ENCODE data around the gene RNF34. TPM values are rescaled to one million over a fixed set of nuclear protein-coding genes. Genes with fewer than 3 reads are reported as not detected.
"Not testable (repeated sequence)": the region's sequence is repeated elsewhere in the genome, so short reads cannot be mapped to it uniquely, and the experiment has no call there.

RNF34 gene
- total RNA-seq, 1 experiment from 2014 or later = 54.1 TPM

DNA sequence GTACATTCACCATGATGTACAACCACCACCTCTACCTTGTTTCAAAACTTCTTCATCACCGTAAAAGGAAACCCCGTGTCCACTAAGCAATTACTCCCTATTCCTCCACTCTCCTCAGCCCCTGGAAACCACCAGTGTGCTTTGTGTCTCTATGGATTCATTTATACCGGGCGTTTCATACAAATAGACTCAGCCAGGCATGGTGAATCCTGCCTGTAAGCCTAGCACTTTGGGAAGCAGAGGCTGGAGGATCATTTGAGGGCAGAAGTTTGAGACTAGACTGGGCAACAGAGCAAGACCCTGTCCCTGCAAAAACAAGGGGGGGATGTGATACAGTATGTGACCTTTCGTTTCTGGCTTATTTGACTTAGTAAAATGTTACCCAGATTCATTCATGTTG is 21.2 kb upstream of the RNF34 start:
- no peak for DNase-seq
- Histone ChIP-seq H3K27me3 (replicated peaks; ENCODE audit: control insufficient read depth, insufficient read depth, low read length) (no peaks in the 10 kb centered on the region), H3K36me3 (ENCODE audit: control insufficient read depth, insufficient read depth, low read length) (no peaks in the 10 kb centered on the region), H3K9me3 (no peaks in the 10 kb centered on the region), H3K4me1 (peaks cover 15% of the 10 kb centered on the region), H3K4me3 (ENCODE audit: low read depth, low read length) (no peak overlapping the region)
- BruUV-seq (replicated peaks) = no TSS peak
- Mint-ChIP-seq H3K9me3 (ENCODE audit: unreplicated experiment) (no peaks in the 10 kb centered on the region), H3K4me3 (ENCODE audit: unreplicated experiment) (no peak overlapping the region), H3K36me3 (ENCODE audit: insufficient read depth, unreplicated experiment) (peaks cover 13% of the 10 kb centered on the region), H3K27ac (ENCODE audit: unreplicated experiment) (no peak overlapping the region), H3K27me3 (ENCODE audit: insufficient read depth, unreplicated experiment) (no peaks in the 10 kb centered on the region), H3K4me1 (ENCODE audit: low read depth, unreplicated experiment) (peaks cover 10% of the 10 kb centered on the region)
- intact Hi-C loops (cut with micrococcal nuclease; ENCODE audit: unreplicated experiment) = no loop called here
- POLR2A ChIA-PET = no interaction called here
- TF ChIP-seq, protein P1, sequence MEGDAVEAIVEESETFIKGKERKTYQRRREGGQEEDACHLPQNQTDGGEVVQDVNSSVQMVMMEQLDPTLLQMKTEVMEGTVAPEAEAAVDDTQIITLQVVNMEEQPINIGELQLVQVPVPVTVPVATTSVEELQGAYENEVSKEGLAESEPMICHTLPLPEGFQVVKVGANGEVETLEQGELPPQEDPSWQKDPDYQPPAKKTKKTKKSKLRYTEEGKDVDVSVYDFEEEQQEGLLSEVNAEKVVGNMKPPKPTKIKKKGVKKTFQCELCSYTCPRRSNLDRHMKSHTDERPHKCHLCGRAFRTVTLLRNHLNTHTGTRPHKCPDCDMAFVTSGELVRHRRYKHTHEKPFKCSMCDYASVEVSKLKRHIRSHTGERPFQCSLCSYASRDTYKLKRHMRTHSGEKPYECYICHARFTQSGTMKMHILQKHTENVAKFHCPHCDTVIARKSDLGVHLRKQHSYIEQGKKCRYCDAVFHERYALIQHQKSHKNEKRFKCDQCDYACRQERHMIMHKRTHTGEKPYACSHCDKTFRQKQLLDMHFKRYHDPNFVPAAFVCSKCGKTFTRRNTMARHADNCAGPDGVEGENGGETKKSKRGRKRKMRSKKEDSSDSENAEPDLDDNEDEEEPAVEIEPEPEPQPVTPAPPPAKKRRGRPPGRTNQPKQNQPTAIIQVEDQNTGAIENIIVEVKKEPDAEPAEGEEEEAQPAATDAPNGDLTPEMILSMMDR (IDR thresholded peaks at IDR 0.05; ENCODE audit: insufficient read depth in 1 of 2, low read depth in 1 of 2, low read length in 1 of 2, severe bottlenecking in 1 of 2, unreplicated experiment in 1 of 2) = no peak
- CTCF ChIA-PET = no interaction called here

DNA sequence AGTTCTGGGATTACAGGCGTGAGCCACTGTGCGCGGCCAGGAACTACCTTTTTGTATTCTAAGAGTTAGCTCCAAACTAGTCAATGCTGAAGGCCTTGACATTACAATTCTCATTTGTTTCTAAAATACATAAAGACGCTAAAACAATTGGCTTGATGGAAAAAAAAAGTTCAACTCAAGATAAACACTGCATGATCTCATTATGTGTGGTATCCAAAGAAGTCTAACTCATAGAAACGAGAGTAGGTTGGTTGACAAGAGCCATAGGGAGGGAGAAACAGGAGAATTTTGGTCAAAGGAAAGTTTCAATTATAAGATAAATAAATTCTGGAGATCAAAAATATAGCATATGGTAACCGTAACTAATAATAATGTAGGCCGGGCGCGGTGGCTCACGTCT is 20.0 kb upstream of the RNF34 start:
- no peak overlapping the region for H3K4me3 ChIP-seq (ENCODE audit: low read depth, low read length)
- BruUV-seq (replicated peaks) = no TSS peak
- H3K9me3 ChIP-seq = no peaks in the 10 kb centered on the region
- intact Hi-C loops (cut with micrococcal nuclease; ENCODE audit: unreplicated experiment) = no loop called here
- H3K27me3 Mint-ChIP-seq (ENCODE audit: insufficient read depth, unreplicated experiment) = no peaks in the 10 kb centered on the region
- H3K27me3 ChIP-seq (replicated peaks; ENCODE audit: control insufficient read depth, insufficient read depth, low read length) = no peaks in the 10 kb centered on the region
- ChIA-PET POLR2A (no interaction called here), CTCF (no interaction called here)
- DNase-seq = no peak
- no peak overlapping the region for H3K4me3 Mint-ChIP-seq (ENCODE audit: unreplicated experiment)
- peaks cover 10% of the 10 kb centered on the region for H3K4me1 Mint-ChIP-seq (ENCODE audit: low read depth, unreplicated experiment)
- H3K27ac Mint-ChIP-seq (ENCODE audit: unreplicated experiment) = no peak overlapping the region
- peaks cover 15% of the 10 kb centered on the region for H3K4me1 ChIP-seq
- no peaks in the 10 kb centered on the region for H3K36me3 ChIP-seq (ENCODE audit: control insufficient read depth, insufficient read depth, low read length)
- peaks cover 11% of the 10 kb centered on the region for H3K36me3 Mint-ChIP-seq (ENCODE audit: insufficient read depth, unreplicated experiment)
- H3K9me3 Mint-ChIP-seq (ENCODE audit: unreplicated experiment) = no peaks in the 10 kb centered on the region
- TF ChIP-seq, protein P1 (IDR thresholded peaks at IDR 0.05; ENCODE audit: insufficient read depth in 1 of 2, low read depth in 1 of 2, low read length in 1 of 2, severe bottlenecking in 1 of 2, unreplicated experiment in 1 of 2) = no peak

DNA sequence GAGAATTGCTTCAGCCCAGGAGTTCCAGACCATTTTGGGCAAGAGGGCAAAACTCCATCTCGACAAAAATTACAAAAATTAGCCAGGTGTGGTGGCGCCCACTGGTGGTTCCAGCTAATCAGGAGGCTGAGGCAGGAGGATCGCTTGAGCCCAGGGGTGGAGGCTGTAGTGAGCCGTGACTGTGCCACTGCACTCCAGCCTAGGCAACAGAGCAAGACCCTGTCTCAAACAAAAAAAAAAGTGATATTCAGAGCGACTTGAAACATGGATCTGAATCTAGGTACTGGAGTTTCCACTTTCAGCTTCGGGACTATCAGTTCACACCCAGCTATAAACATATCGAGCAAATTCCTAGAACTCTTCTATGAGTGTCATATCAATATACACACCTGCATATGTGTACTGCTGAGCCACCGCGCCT is 16.3 kb upstream of the RNF34 start:
- H3K36me3 Mint-ChIP-seq (ENCODE audit: insufficient read depth, unreplicated experiment) = no peaks in the 10 kb centered on the region
- Histone ChIP-seq H3K4me1 (no peaks in the 10 kb centered on the region), H3K27me3 (replicated peaks; ENCODE audit: control insufficient read depth, insufficient read depth, low read length) (no peaks in the 10 kb centered on the region), H3K9me3 (no peaks in the 10 kb centered on the region), H3K4me3 (ENCODE audit: low read depth, low read length) (no peak overlapping the region), H3K36me3 (ENCODE audit: control insufficient read depth, insufficient read depth, low read length) (no peaks in the 10 kb centered on the region)
- TF ChIP-seq, protein P1 (IDR thresholded peaks at IDR 0.05; ENCODE audit: insufficient read depth in 1 of 2, low read depth in 1 of 2, low read length in 1 of 2, severe bottlenecking in 1 of 2, unreplicated experiment in 1 of 2) = peak in 1 of 2 experiments; percentile 19
- H3K27ac Mint-ChIP-seq (ENCODE audit: unreplicated experiment) = no peak overlapping the region
- ChIA-PET CTCF (interaction anchor here (0.7 to 1.2 kb wide), 2 partner anchors 17 to 88 kb away, joined by 4 to 6 read pairs; partner anchors contain the start of gene RNF34), POLR2A (interaction anchor here (0.6 kb wide), 1 partner anchor 17 kb away, joined by 9 read pairs; the partner anchor contains the start of gene RNF34)
- DNase-seq = no peak
- no TSS peak for BruUV-seq (replicated peaks)
- intact Hi-C loops (cut with micrococcal nuclease; ENCODE audit: unreplicated experiment) = no loop called here
- H3K27me3 Mint-ChIP-seq (ENCODE audit: insufficient read depth, unreplicated experiment) = no peaks in the 10 kb centered on the region
- no peak overlapping the region for H3K4me3 Mint-ChIP-seq (ENCODE audit: unreplicated experiment)
- no peaks in the 10 kb centered on the region for H3K9me3 Mint-ChIP-seq (ENCODE audit: unreplicated experiment)
- peaks cover 5% of the 10 kb centered on the region for H3K4me1 Mint-ChIP-seq (ENCODE audit: low read depth, unreplicated experiment)

DNA sequence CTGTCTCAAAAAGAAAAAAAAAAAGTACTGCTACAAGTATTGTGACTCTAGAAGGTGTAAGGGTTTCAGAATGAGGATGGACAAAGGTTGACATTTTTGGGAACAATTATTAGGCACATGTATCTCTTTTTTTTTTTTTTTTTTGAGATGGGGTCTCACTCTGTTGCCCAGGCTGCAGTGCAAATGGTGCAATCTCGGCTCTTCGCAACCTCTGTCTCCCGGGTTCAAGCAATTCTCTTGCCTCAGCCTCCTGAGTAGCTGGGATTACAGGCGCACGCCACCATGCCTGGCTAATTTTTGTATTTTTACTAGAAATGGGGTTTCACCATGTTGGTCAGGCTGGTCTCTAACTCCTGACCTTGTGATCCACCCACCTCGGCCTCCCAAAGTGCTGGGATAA is 15.0 kb upstream of the RNF34 start:
- H3K27me3 Mint-ChIP-seq (ENCODE audit: insufficient read depth, unreplicated experiment); H3K27ac Mint-ChIP-seq (ENCODE audit: unreplicated experiment); H3K9me3 Mint-ChIP-seq (ENCODE audit: unreplicated experiment); H3K9me3 ChIP-seq; H3K4me3 ChIP-seq (ENCODE audit: low read depth, low read length); H3K4me3 Mint-ChIP-seq (ENCODE audit: unreplicated experiment); H3K4me1 Mint-ChIP-seq (ENCODE audit: low read depth, unreplicated experiment); CTCF ChIA-PET; H3K4me1 ChIP-seq; BruUV-seq (replicated peaks); H3K36me3 ChIP-seq (ENCODE audit: control insufficient read depth, insufficient read depth, low read length); DNase-seq; H3K27me3 ChIP-seq (replicated peaks; ENCODE audit: control insufficient read depth, insufficient read depth, low read length); intact Hi-C loops (cut with micrococcal nuclease; ENCODE audit: unreplicated experiment); H3K36me3 Mint-ChIP-seq (ENCODE audit: insufficient read depth, unreplicated experiment); POLR2A ChIA-PET: not testable (repeated sequence)
